GM19328 (cell line): ENCODE measurements around the gene ANXA3.
"Not testable (repeated sequence)": the region's sequence is repeated elsewhere in the genome, so short reads cannot be mapped to it uniquely, and the experiment has no call there.

Experiments used
- ATAC-seq: cut with Tn5 transposase; IDR thresholded peaks from one replicate; pipeline ENCODE4 v1.9.1; 2021; ENCODE audit warnings: mild to moderate bottlenecking, moderate library complexity; ENCODE audit not compliant: unreplicated experiment

ANXA3 gene

DNA sequence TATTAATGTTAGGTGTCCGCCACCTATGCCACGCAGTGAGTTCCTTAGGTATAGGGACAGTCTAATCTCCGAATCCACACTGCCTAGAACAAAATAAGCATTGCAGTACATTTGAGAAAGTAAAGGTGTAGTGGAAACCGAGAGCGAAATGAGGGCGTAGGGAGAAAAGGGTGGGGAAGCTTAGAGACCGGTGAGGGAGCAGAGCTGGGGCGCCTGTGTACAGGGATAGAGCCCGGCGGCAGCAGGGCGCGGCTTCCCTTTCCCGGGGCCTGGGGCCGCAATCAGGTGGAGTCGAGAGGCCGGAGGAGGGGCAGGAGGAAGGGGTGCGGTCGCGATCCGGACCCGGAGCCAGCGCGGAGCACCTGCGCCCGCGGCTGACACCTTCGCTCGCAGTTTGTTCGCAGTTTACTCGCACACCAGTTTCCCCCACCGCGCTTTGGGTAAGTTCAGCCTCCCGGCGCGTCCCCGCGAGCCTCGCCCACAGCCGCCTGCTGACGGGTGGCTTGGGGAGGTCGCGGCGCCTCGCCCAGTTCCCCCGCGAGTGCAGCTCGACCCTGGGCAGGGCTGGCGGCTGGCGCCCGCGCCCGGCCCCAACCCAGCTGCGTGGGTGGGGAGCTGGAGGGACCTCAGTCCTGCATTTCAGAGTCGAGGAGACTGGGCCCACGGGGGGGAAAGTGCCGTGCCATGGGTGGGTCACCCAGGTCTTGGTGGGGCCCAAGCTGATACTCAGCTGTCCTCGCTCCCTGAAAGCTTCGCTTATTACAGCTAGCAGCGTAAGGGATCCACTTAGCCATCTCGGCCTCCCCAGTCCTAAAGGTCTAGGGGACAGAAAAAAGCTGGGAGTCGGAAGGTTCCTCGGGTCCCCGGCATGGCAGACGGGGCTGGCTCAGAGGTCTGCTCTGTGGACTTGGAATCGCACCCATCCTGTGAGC is at the start of gene ANXA3:
Gene ANXA3, plus strand, starts transcription at position 351 of the 932 bp plus-strand sequence. CDS start 2,704 bp downstream, outside the sequence.
- ATAC-seq, result no peak

DNA sequence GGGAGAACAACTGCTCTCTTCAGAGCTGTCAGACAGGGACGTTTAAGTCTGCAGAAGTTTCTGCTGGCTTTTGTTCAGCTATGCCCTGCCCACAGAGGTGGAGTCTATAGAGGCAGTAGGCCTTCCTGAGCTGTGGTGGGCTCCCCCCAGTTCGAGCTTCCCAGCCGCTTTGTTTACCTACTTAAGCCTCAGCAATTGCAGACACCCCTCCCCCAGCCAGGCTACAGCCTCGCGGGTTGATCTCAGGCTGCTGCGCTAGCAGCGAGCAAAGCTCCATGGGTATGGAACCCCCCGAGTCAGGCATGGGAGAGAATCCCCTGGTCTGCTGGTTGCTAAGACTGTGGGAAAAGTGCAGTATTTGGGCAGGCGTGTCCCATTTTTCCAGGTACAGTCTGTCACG is 45.3 kb upstream of the ANXA3 start:
- not testable (repeated sequence) for ATAC-seq

DNA sequence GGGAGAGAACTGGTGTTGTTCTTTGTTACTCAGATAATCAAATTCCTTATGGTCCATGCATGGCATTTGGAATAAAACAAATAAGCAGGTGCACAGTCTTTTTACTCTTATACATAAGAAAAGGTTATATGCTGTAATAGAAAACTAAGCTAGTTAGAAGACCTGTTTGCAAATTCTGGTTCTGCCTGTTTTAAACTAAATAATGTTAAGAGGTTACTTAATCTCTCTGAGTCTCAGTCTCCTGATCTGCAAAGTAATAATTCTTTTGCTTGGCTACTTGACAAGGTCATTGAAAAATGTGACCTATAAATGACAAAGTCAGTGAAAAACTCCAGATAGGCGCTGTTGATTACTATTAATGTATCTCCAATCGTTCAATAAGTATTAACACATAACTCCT is 42.5 kb upstream of the ANXA3 start:
- no peak for ATAC-seq

- no peak for ATAC-seq
These were observed 41.5 kb upstream of the ANXA3 start for GRCh38 chr4:78510108-78510507.

DNA sequence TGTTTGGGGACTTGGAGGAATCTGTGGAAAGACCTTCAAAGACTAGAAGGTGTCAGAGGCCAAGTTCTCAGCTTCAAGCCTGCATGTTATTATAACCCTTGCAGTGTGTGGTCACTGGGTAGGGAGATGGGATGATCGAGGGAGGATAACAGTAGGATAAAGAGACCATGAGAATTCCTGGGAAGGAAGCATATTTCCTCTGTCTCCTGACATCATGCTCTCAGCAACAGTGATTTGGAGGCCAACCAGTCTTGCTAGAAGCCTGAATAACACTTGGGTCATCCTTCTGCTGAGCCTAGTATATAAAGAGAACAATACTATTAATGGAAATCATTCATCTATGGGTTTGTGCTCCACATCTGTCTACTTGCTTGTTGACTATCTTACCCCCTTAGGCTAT is 40.9 kb upstream of the ANXA3 start:
- ATAC-seq, result no peak

DNA sequence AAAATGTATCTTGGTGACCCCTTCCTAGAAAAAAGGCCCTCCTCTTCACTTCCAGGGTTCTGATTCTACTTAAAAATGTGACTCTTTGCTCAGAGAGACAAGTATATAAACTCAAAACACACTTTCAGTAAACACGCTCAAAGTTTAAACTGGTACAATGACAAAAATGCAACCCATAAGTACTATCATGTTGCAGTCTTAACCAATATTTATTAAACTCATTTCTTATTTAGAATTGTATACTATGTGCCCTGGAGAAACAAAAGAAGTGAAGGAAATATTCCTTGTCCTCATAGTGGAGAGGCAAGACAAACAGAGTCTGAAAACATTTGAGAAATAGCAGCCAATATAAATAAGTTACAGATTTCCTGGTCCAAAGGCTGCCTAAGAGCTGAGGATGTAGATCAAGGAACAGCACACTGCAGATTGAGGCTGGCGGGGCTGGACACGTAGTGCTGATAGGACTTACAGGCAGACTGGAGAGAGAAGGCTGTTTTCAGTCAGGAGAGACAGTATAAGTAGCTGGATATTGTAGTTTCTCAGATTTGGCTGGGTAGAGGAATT is 39.1 kb upstream of the ANXA3 start:
- ATAC-seq, result no peak

DNA sequence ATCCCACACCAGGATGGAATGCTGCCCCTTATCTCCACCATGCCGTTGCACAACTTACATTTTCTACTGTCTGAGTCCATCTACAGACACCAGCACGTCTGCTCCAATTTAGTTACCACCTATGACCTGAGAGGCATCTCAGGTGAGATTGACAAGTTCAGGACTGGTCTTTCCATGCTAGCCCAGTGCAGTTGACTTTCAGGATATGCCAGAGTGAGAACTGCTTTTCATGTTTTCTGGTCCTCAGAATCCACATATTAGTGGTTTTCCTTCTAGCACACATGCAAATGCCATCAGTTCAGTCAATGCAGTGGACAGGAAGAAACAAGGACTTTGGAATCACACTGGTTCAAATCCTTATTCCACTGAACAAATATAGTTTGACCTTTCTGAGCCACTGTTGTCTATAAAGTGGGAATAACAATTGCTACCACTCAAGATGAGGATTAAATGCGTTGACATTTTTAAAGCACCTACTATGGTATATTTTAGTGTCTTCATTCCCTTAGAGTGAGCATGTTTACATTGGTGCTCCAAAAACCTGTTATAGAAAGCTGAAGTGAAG is 38.1 kb upstream of the ANXA3 start:
- no peak for ATAC-seq

DNA sequence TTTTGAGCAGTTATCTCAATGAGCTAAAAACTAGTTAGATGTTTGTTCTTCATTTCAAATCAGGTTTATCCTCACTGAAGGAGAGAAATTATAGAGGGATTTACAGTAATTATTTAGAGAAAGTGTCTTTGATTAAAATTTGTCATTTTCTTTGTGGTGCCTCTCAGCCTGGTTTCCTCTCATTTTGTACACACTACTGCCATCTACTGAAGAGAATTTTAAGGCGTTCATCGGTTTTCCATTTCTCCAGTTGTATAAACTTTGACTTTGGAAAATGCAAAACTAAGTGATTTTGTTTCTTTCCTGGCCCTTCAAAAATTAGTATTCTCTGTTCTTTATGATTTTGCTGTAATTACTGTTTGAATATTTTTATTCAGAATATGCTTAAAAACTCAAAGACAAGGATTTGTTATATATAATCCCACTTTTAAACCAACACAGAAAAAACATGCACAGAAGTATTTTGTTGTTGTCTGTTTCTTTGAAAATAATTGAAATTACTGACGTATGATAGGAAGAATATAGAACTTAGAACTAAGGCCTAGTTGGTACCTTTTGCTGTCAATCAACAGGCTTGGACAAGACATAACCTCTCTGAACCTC is 34.4 kb upstream of the ANXA3 start:
- ATAC-seq, result no peak

DNA sequence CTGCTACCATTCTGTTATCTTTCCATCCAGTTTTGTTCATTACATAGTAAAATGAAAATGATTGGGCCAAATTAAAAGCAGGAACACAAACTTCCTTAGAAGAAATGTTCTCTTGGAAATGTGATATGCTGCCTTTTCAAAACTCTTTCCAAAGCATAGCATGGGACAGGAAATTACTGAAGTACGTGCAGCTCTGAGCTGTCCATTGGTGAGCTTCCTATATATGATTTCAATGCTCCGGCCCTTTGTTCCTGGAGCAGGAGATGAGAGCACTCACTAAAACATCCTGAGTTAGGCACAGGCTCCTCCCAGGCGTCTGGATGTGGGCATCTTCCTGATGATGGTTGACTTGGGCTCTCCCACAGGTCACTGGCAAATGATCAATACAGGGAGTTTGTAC is 33.0 kb upstream of the ANXA3 start:
- no peak for ATAC-seq

DNA sequence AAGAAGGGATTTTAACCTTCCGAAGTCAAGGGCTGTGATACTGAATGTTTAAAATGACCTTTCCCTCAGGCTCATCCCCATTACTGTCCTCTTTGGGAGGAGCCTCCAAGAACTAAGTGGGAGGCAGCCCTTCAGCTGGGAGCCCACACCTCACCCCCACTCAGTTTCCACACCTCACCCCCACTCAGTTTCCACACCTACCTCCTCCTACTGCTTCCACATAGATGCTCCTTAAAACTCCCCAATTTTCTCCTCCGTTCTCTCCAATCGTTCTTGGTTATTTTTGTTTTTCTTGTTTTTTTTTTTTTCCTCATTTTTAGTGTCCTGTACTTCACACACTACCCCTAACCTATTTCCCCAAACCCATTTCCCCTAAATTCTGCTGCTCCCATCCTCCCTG is 31.6 kb upstream of the ANXA3 start:
- no peak for ATAC-seq

- no peak for ATAC-seq
These were observed 30.8 kb upstream of the ANXA3 start for GRCh38 chr4:78520808-78521226.

DNA sequence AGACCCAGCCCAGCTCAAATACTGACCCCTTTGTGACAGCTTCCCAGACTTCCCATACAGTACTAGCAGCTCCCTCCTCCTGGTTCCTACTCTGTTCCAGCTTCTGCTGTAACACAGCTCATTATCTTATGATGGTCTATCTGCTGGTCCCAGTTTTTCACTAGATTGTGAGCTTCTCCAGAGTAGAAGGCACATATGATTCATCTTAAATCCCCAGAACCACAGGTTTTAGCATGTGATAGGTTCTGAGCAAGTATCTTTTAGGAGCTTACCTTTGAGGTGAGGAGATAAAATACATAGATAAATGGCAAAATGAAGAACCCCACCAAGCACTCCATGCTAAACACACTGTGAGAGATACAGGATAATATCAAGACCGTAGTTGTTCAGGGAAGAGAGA is 27.6 kb upstream of the ANXA3 start:
- ATAC-seq, result no peak

DNA sequence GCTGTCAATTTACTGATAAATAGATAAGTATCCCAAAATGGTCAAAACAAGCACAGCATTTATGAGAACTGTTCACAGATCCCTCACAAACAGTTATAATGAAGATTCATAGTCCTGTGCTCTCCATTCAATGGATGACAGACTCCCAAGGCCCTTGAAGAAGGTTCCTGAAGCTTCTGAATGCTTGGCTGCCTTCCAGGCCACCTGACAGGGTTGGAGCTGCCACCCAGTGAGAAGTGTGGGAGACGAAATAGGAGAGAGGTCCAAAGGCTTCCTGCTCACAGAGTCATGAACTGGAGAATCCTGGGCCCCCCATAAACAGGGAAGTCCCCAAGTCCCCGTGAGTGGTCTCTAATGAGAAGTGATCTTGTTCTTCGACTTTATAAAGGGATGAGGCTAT is 26.0 kb upstream of the ANXA3 start:
- no peak for ATAC-seq

DNA sequence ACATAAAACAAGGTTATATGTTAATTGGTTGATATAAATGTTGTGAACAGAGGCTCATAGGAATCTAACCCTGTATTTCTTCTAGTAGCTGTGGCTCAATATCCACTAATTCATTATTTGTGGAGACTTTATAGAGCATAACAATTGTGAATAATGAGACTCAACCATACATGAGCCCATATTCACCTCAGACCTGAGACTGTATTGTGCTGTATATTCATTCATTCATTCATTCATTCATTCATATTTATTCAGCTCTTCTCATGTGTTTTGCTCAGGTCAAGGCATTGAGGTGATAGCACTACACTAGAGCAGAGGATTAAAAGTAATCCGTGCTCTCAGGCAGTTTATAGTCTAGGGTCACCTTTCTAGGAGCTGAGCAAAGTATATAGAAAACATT is 24.5 kb upstream of the ANXA3 start:
- no peak for ATAC-seq

- ATAC-seq, result no peak
These were observed 24.0 kb upstream of the ANXA3 start for GRCh38 chr4:78527555-78527954.

DNA sequence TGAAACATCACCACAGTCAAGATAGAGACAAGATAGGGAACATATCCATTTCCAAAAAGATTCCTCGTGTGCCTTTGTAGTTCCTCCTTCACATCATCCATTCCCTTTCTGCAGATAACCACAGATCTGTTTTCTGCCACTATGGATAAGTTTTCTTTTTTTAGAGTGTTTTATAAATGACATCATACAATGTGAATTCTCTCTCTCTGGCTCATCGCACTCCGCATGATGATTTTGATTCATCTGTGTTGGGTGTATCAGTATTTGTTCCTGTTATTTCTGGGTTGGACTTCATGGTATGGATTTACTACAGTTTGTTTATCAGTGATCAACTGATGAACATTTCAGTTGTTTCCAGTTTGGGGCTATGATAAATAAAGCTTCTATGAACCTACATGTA is 23.2 kb upstream of the ANXA3 start:
- no peak for ATAC-seq

DNA sequence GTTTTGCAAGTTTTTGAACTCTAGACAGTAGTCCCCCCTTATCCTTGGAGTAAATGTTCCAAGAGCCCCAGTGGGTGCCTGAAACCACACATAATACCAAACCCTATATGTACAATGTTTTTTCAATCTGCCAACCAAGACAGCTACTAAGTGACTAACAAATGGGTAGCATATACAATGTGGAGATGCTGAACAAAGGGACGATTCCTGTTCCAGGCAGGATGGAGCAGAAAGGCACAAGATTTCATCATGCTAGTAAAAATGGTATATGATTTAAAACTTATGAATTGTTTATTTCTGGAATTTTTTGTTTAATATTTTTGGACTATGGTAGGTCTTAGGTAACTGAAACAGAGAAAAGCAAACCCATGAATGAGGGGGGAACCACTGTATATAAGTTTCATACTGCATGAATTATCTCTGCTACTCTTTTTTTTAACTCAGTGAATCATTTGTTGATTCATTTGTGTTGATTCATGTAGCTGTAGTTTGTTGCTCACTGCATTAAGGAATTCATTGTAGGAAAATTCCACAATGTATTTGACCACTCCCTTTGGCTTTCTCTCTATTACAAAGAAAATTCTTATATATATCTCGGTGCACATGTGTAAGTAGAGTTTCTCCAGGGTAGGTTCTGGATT is 21.9 kb upstream of the ANXA3 start:
- ATAC-seq, result no peak

DNA sequence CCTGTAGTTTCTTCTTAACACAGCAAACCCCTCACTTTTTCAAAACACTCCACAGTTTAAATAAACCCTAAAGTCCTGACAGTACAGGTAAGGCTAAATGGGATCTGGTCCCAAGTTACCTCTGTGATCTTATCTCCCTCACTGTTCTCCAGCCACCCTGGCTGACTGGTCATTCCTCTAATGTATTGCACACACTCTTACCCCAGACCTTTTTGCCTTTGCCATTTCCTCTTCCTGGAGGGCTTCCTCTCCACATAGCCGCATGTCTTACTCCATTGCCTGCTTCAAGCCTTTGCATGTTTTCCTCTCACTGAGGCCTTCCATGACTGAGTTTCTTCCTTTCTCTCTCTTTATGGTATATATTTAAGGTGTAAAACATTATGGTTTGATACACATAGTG is 19.5 kb upstream of the ANXA3 start:
- ATAC-seq, result no peak

DNA sequence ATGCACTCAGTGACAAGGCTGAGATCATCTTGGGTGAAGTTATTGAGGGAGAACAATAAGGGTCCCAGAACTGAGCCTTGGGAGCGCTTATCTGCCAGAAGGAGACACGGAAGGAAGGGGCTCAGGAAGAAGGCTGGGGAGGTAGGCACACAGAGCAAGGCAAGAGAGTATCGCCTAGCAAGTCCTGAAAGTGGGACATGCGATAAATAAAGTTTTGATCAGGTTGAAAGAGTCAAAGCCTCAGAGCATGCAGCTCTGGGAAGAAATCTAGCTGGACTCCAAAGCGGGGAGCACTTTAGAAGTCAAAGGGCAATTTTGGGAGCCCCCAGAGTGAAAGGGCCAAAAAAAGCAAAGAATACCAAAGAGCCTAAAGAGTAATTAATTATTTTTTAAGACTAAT is 17.7 kb upstream of the ANXA3 start:
- no peak for ATAC-seq

- ATAC-seq, result no peak
These were observed 17.1 kb upstream of the ANXA3 start for GRCh38 chr4:78534286-78534955.

DNA sequence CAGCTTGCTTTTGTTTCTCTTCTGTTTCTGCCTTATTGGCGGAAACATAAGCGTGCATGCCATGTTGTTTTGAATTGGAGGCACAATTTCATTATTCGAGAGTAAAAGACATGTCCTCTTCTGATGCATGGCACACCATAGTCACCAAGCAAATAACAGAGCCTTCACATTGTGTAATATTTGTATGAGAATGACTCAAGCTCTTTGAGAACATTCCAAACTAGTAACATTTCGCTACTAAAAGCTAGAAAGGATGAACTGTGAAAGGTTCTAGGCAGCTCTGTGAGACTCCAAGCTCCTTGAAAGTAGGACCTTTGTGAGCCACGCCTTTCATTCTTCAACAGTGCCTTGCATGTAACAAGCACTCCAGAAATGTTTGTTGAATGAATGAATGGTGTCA is 9.2 kb upstream of the ANXA3 start:
- no peak for ATAC-seq
